NCI-H187 treated with DMSO at 0.1 percent for 48 hours (cell line): Measurements from ENCODE around the gene MMP27.
"Not testable (repeated sequence)": the region's sequence is repeated elsewhere in the genome, so short reads cannot be mapped to it uniquely, and the experiment has no call there.

Experiments used
- DNase-seq: peaks from one replicate; lab custom pipeline; 2025; lab: John Stamatoyannopoulos, UW

Gene MMP27, protein sequence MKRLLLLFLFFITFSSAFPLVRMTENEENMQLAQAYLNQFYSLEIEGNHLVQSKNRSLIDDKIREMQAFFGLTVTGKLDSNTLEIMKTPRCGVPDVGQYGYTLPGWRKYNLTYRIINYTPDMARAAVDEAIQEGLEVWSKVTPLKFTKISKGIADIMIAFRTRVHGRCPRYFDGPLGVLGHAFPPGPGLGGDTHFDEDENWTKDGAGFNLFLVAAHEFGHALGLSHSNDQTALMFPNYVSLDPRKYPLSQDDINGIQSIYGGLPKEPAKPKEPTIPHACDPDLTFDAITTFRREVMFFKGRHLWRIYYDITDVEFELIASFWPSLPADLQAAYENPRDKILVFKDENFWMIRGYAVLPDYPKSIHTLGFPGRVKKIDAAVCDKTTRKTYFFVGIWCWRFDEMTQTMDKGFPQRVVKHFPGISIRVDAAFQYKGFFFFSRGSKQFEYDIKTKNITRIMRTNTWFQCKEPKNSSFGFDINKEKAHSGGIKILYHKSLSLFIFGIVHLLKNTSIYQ

GRCh38 chr11:102705626-102706025, at the start of gene MMP27:
TSS of gene MMP27 (minus strand) at chr11:102705769. CDS start at chr11:102705714, 55 bp downstream.
- no peak for DNase-seq

GRCh38 chr11:102753267-102753666, 47.7 kb upstream of the MMP27 start:
- DNase-seq: no peak

DNA sequence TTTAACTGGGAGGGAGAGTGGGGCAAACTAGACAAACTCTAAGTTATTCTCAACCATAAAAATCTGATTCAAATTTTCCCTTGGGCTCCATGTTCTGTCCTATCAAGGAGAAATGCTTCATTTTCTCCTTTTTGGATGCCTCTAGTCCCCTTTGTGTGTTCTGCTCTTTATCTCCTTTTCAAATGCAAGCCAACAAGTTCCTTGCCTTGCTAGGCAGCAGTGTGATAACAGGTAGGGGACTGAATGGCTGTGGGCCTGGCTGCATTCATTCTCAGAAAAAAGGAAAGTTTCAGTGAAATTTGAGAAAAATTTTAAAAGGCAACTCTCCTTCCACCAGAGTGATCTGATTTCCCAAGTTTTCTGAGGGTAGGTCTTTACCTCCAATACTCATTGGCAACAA, 46.1 kb upstream of the MMP27 start:
- no peak for DNase-seq

GRCh38 chr11:102749101-102749722, 43.6 kb upstream of the MMP27 start:
- no peak for DNase-seq

GRCh38 chr11:102746746-102747578, 41.4 kb upstream of the MMP27 start:
- DNase-seq: not testable (repeated sequence)

DNA sequence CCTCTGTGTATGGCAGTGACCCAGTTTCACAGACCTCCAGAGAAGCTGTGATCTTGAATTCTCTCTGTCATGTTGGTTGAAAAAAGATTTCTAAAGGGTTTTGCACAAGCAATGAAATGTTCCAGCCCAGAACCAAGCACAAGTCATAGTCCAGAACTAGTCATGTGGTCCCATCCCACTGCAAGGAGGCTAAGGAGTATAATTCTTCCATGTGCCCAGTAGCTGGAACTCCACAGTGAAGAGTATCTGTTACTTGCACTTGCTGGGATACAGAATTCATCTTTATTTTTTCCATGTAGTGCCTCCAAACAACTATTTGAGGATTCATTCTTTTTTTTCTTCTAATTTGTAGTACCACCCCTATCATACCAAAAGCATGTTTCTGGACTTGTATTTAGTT, 29.1 kb upstream of the MMP27 start:
- no peak for DNase-seq

GRCh38 chr11:102733232-102733875, 27.8 kb upstream of the MMP27 start:
- peak; percentile 35 for DNase-seq

DNA sequence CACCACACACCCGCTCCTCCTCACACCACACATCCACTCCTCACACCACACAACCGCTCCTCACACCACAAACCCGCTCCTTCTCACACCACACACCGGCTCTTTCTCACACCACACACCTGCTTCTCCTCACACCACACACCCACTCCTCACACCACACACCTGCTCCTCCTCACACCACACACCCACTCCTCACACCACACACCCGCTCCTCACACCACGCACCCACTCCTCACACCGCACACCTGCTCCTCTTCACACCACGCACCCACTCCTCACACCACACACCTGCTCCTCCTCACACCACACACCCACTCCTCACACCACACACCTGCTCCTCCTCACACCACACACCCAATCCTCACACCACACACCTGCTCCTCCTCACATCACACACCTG, 25.4 kb upstream of the MMP27 start:
- DNase-seq: not testable (repeated sequence)

- DNase-seq: no peak
Observed at GRCh38 chr11:102729849-102730815, 24.6 kb upstream of the MMP27 start.

DNA sequence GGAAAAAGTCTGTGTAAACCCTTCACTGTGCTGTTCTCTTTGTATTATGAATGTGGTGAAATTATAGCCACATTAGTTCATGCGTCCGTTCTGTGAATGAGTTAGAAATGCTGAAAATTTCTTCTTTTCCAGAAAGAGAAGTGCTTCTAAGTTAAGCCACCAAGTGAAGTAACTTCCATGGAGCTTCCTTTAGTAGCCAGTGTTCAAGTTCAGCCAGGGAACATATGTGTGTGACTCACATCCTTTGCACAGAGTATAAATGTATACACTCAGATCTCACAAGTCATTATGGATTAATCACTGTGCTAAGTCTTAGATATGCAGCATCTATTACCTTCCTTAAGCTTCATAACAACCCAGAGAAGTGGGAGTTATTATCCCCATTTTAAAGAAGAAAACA, 22.3 kb upstream of the MMP27 start:
- DNase-seq: no peak

DNA sequence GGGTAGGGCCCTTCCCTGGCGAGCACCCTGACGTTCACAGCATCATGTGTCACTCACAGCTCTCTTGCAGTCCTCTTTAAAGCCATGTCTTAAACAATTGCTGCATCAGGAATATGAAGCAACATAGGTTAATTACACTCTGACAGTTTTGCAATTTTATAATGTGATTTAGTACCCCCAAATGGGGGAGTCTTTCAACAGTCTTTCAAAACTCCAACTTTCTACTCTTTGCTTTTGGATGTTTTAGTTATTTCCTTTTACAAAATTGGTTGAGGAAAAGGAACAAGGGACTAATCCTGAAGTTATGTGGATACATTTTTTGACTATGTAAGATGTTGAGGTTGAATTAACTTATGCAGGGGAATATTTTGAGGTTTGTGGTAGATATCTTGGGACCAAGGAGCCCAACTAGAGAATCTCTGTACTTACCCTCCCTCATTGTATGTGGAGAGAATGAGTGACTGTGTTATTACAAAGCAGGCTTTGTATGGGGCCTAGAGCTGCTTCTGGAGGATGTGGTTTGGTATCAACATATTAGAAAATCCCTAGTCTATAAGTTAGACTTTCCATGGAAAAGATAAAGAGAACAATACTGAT, 19.4 kb upstream of the MMP27 start, which contains the start of gene MMP8:
TSS of gene MMP8 (minus strand) at position 51 of the 597 bp plus-strand sequence. CDS start 99 bp downstream, outside the sequence.
- no peak for DNase-seq

DNA sequence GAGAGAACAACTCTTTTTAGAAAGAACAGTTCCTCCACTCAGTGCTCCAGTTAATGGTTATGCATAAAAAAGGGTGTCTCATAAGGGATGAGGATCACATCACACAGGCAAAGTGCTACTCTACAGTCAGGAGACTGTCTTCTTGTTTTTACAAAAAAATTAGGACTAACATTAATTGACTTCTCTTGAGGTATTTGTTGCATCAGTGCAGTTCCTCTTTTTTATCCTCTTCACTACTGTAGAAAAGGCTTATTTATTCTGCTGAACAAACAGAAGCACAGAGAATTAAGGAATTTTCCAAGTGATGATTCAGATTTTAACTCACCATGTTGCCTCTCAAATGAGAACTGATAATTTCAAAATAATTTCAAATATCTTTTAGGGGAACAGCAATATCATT, 17.3 kb upstream of the MMP27 start:
- DNase-seq: no peak

GRCh38 chr11:102719620-102720277, 14.2 kb upstream of the MMP27 start:
- DNase-seq: no peak

GRCh38 chr11:102717280-102717679, 11.7 kb upstream of the MMP27 start:
- no peak for DNase-seq

DNA sequence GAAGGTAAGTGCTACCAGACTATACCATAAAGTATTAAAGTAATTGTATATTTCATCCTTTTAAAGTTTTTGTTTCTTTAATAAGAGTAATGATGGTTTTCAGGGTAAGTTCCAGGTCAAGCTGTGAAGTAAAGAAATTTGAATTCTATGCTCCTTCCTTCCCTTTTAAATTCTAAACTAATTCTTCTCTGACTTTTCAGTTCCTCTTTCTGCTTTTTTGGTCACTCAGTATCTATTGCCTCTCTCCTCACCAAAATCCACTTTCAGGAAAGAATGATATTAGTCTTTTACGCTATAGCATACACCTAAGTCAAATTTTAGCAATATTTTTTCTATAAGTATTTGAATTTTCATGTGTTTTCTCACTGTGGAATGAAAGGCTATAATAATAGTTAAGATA, 11.0 kb upstream of the MMP27 start:
- no peak for DNase-seq

GRCh38 chr11:102712137-102712536, 6.6 kb upstream of the MMP27 start:
- no peak for DNase-seq

DNA sequence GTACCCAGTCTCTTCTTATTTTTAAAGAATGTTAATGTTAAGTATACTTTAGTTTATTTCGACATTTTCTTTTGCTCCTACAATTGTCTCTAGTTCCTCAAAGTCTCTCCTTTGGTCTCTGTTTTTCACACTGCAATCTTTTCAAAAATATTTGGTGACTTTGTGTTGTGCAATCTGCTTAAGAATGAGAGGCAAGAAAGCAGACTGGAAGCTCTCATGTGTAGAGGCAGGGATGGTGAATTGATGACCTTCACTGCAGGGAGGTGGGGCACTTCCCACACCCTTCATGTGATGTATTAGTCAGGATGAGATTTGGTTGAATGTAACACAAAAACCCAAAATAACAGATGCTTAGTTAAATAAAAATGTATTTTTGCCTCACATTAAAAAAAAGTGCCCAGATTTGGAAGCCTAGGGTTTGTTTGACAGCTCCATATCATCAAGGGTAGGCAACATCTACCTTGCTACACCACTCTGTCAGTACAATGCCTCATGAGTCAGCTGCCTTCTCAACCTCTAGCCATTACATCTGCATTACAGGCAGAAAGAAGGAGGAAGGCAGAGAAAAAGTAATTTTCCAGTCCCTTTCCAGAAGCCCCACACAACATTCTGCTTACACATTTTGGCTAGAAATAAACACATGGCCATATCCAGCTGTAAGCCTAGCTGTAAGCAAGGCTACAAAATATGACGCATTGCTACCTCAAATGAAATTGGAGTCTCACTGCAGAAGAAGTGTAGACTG, 3.8 kb upstream of the MMP27 start:
- no peak for DNase-seq

DNA sequence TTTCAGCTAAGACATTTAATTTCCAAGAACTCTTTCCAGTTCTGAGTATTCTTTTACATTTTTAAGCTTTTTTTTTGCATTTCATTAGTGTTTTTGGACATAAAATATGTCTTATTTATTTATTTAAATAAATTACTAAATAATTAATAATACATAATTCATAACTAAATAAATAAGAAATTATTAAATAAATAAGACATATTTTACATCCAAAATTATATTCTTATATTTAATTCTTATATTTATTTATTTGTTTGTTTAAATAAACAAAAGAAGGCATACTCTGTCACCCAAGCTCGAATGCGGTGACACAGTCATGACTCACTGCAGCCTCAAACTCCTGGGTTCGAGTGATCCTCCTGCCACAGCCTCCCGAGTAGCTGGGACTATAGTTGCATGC, 3.1 kb upstream of the MMP27 start:
- DNase-seq: no peak

DNA sequence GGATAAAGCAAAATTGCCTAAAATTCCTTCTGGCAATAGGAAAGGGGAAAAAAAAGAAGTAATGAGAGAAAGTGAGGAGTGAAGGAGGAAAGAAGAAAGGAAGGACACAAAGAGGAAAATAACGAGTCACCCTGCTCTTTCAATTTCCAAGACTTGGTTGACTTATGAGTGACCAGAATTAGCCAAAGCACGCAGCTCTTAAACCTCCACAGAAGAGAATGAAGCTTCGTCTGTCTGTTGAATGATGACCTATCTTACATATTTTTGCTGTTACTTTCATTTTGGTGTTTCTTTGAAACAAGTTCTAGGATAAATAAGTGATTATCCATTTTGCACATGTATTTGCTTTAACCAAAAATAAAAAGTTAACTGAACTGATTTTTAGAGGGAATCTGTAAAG, 728 bp downstream of the MMP27 start:
- no peak for DNase-seq
